ENCODE results near the gene IL10RB. TPM values are rescaled to one million over a fixed set of nuclear protein-coding genes. Genes with fewer than 3 reads are reported as not detected.
A peak's percentile ranks its signal among the peaks of the same experiment; 100 is the strongest.

IL10RB gene
- total RNA-seq, 1 donor from 2014 or later = 6.8 TPM

- peaks cover 30% of the 10 kb centered on the region for H3K36me3 ChIP-seq
- intact Hi-C loops (cut with micrococcal nuclease) = loop anchor here (10.0 kb wide), 1 partner anchor 55 kb away; no protein-coding TSS in a partner anchor
- H3K27ac ChIP-seq (replicated peaks) = peak overlapping the region; percentile 39
- no peaks in the 10 kb centered on the region for H3K9me3 ChIP-seq (replicated peaks)
- peaks cover 58% of the 10 kb centered on the region for H3K4me1 ChIP-seq
- no peaks in the 10 kb centered on the region for H3K27me3 ChIP-seq (ENCODE audit: low read depth)
- no peak for DNase-seq
- TF ChIP-seq CTCF (IDR thresholded peaks at IDR 0.05; ENCODE audit: borderline replicate concordance) = no peak
- H3K4me3 ChIP-seq = no peak overlapping the region
Measured at GRCh38 chr21:33289199-33289819, 23.1 kb downstream of the IL10RB start.

GRCh38 chr21:33290441-33290840 lies 24.3 kb downstream of the IL10RB start:
- Histone ChIP-seq H3K4me1 (peaks cover 58% of the 10 kb centered on the region), H3K36me3 (peaks cover 26% of the 10 kb centered on the region)

GRCh38 chr21:33291686-33292085 lies 25.5 kb downstream of the IL10RB start:
- Histone ChIP-seq H3K27me3 (ENCODE audit: low read depth) (no peaks in the 10 kb centered on the region), H3K9me3 (replicated peaks) (no peaks in the 10 kb centered on the region), H3K4me3 (no peak overlapping the region), H3K27ac (replicated peaks) (no peak overlapping the region), H3K36me3 (peaks cover 35% of the 10 kb centered on the region), H3K4me1 (peaks cover 46% of the 10 kb centered on the region)
- intact Hi-C loops (cut with micrococcal nuclease) = no loop called here
- DNase-seq = no peak
- TF ChIP-seq CTCF (IDR thresholded peaks at IDR 0.05; ENCODE audit: borderline replicate concordance) = no peak

More at GRCh38 chr21:33290441-33290840, 24.3 kb downstream of the IL10RB start:
- Histone ChIP-seq H3K27me3 (ENCODE audit: low read depth) (no peaks in the 10 kb centered on the region), H3K4me3 (no peak overlapping the region), H3K27ac (replicated peaks) (no peak overlapping the region), H3K9me3 (replicated peaks) (no peaks in the 10 kb centered on the region)
- intact Hi-C loops (cut with micrococcal nuclease) = no loop called here
- DNase-seq = no peak
- TF ChIP-seq CTCF (IDR thresholded peaks at IDR 0.05; ENCODE audit: borderline replicate concordance) = no peak

GRCh38 chr21:33292724-33293123 lies 26.6 kb downstream of the IL10RB start:
- peaks cover 36% of the 10 kb centered on the region for H3K36me3 ChIP-seq

GRCh38 chr21:33293136-33293535 lies 27.0 kb downstream of the IL10RB start:
- H3K27ac ChIP-seq (replicated peaks) = peak overlapping the region; percentile 11
- peaks cover 33% of the 10 kb centered on the region for H3K4me1 ChIP-seq

More at GRCh38 chr21:33292724-33293123, 26.6 kb downstream of the IL10RB start:
- Histone ChIP-seq H3K4me3 (no peak overlapping the region), H3K27ac (replicated peaks) (peak overlapping the region; percentile 11), H3K27me3 (ENCODE audit: low read depth) (no peaks in the 10 kb centered on the region), H3K4me1 (peaks cover 36% of the 10 kb centered on the region), H3K9me3 (replicated peaks) (no peaks in the 10 kb centered on the region)
- DNase-seq = no peak
- TF ChIP-seq CTCF (IDR thresholded peaks at IDR 0.05; ENCODE audit: borderline replicate concordance) = no peak
- intact Hi-C loops (cut with micrococcal nuclease) = no loop called here

More at GRCh38 chr21:33293136-33293535, 27.0 kb downstream of the IL10RB start:
- H3K4me3 ChIP-seq = no peak overlapping the region
- no peak for TF ChIP-seq CTCF (IDR thresholded peaks at IDR 0.05; ENCODE audit: borderline replicate concordance)
- no peak for DNase-seq
- intact Hi-C loops (cut with micrococcal nuclease) = no loop called here
- peaks cover 36% of the 10 kb centered on the region for H3K36me3 ChIP-seq
- H3K9me3 ChIP-seq (replicated peaks) = no peaks in the 10 kb centered on the region
- H3K27me3 ChIP-seq (ENCODE audit: low read depth) = no peaks in the 10 kb centered on the region

Data from left ventricle myocardium inferior (tissue), 1 donor.